ENCODE results near the gene RPRD1B.
"Not testable (repeated sequence)": the region's sequence is repeated elsewhere in the genome, so short reads cannot be mapped to it uniquely, and the experiment has no call there.

Gene RPRD1B

GRCh38 chr20:38001173-38001875, 32.2 kb upstream of the RPRD1B start:
- no peak for DNase-seq (ENCODE audit: low spot score)

GRCh38 chr20:38001981-38002380, 31.6 kb upstream of the RPRD1B start:
- no peak for DNase-seq (ENCODE audit: low spot score)

DNA sequence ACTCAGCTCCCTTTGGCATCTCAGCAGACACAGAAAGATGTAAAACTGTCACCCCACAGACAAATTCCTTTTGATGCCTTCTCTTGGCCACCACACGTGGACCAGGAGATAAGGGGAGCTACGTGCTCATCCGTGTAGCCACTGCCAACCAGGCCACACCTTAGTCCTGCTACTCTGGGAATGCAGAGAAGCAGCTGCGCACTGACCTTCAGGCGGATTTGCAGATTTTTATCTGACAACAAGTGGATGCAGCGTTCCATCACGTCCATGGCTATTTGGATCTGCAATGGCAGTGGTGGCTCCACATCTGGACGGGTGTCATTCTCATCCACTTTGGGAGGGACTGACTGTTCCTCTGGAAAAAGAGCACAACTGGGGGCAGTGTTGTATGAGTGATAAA, 31.1 kb upstream of the RPRD1B start:
- DNase-seq (ENCODE audit: low spot score): no peak

GRCh38 chr20:38004416-38004815, 29.1 kb upstream of the RPRD1B start:
- no peak for DNase-seq (ENCODE audit: low spot score)

- no peak for DNase-seq (ENCODE audit: low spot score)
Observed at GRCh38 chr20:38005903-38006302, 27.6 kb upstream of the RPRD1B start.

- no peak for DNase-seq (ENCODE audit: low spot score)
Observed at GRCh38 chr20:38007526-38007925, 26.0 kb upstream of the RPRD1B start.

DNA sequence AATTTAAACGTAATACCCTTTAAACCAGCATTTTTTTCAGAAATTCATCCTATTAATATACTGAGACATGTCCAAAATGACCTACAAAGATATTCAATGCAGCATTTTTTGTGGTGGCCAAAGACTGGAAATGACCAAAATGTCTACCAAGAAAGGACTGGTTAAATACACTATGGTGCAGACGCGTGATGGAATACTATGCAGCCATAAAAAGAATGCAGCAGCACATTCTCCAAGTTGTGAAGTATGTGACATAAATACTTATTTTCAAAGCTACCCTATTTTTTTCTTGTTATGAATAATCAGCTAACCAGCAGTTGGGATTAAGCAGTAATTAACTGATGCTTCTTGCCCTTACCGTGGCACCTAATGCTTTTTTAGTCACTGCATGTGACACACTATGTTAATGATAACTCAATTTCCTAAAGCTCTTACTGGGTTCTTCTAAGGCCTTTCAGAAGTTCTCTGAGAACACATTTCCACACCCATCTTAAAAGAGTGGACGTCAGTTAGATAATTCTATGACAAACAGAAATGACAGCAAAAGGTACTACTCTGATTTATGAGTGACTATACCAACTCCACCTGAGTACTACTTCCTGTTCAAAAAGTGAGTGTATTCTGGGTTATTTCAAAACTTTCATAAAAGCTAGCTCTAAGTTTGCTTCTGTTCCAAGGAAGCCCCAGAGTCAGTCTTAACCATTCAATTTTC, 25.2 kb upstream of the RPRD1B start:
- no peak for DNase-seq (ENCODE audit: low spot score)

- DNase-seq (ENCODE audit: low spot score): not testable (repeated sequence)
Observed at GRCh38 chr20:38009416-38009815, 24.1 kb upstream of the RPRD1B start.

DNA sequence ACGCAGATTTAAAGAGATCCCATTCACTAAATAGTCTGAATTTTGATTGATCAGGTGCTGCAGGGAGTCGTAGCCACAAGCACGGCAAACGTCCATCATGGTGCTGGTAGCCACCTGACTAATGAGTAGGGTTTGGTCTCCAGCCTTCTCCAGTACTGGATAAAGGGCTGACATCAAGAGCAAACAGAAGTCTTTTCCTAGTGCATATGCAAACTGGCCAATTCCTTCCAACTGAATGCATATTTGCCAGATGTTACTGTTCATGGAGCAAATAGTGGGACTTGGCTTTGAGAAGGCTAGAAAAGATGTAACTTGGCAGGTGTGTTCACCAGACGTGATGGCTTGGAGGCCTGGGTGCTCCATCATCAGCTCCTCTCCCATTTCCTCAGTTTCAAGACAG, 21.9 kb upstream of the RPRD1B start:
- no peak for DNase-seq (ENCODE audit: low spot score)

- no peak for DNase-seq (ENCODE audit: low spot score)
Observed at GRCh38 chr20:38012332-38012731, 21.2 kb upstream of the RPRD1B start.

GRCh38 chr20:38013887-38014286, 19.7 kb upstream of the RPRD1B start:
- DNase-seq (ENCODE audit: low spot score): no peak

GRCh38 chr20:38017959-38018358, 15.6 kb upstream of the RPRD1B start:
- DNase-seq (ENCODE audit: low spot score): no peak

- no peak for DNase-seq (ENCODE audit: low spot score)
Observed at GRCh38 chr20:38018385-38018784, 15.2 kb upstream of the RPRD1B start.

GRCh38 chr20:38021087-38021772, 12.3 kb upstream of the RPRD1B start:
- no peak for DNase-seq (ENCODE audit: low spot score)

DNA sequence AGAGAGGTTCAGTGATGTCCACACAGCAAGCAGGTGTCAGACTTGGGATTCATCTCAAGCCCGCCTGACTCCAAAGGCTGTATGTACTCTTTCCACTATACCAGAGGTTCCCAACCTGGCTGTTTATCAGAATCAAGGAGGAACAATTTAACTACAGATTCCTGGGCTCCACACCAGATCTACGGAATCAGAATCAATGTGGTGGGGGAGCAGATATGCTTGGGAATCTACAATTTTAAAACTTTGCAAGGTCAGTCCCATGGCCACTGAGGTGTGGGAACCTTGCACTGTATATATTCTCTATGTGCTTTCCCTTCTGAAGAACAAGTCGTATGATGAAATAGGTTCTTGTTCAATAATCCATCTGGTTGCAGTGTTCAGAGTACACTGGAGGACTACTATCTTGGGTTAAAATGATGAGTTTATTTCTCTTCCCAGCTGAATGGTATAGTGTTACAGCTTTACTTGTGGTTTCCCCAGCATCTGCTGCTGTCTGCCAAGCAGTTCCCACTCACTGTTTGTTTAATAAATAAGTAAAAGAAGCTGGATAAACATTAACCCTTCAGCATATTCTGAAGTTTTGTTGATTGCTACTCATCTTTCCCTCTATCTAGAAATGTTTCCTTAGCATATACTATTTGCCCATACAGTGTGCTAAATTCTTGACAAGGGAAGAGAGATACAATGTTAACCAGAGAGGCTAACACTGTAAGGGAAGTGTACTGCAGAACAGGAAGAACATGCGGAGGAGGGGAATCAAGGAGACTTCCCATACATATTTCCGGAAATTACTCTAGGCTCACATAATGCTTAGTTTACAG, 10.2 kb upstream of the RPRD1B start:
- no peak for DNase-seq (ENCODE audit: low spot score)

- no peak for DNase-seq (ENCODE audit: low spot score)
Observed at GRCh38 chr20:38024496-38024895, 9.1 kb upstream of the RPRD1B start.

GRCh38 chr20:38029453-38029852, 4.1 kb upstream of the RPRD1B start:
- no peak for DNase-seq (ENCODE audit: low spot score)

DNA sequence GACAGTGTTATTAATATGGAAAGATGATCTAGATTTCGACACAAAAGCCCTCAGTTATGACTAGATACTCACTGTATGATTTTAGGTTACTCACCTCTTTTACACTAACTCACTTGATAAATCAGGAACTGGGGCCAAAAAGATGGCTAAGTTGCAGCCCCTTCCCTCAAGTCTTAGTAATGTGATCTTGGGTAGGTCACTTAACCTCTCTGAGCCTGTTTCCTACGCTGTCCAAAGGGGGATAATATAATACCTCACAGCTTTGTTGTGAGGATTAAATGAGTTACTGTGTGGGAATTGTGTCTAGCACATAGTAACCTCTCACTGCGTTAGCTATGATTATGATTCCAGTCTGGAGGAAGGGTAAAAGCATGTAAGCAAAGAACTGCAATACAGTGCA, 1.6 kb upstream of the RPRD1B start:
- no peak for DNase-seq (ENCODE audit: low spot score)

DNA sequence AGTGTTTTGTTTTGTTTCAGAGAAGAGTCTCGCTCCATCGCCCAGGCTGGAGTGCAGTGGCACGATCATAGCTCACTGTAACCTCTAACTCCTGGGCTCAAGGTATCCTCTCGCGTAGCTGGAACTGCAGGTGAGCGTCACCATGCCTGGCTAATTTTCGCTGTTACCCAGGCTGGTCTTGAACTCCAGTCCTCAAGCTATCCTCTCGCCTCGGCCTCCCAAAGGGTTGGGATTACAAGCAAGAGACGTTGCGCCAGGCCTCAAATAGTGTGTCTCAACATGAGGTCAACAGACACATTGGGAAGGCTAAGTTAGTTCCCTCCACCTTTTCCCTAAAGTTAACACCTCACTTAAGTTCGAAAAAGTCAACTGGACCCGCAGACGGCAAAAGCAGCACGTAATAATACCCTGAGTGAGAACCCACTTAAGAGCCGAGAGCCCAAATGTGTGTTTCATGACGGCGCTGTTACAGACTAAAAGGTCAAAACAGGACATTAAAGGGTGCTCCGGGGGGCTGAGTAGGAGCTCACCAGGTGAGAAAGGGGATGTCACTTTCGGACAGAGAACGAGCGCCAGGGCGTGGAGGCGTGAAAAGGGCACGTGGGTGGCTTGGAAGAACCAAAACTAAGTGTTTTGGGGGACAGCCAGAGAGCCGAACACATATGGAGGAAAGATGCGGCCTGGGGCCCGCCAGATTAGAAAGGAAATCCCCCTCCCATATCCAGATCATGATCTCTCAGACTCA, 789 bp upstream of the RPRD1B start:
- DNase-seq (ENCODE audit: low spot score): no peak

GRCh38 chr20:38034108-38034649, 633 bp downstream of the RPRD1B start:
- DNase-seq (ENCODE audit: low spot score): no peak

GRCh38 chr20:38034961-38035360, 1.4 kb downstream of the RPRD1B start:
- DNase-seq (ENCODE audit: low spot score): no peak
